SU-DHL-6 (cell line): ENCODE measurements around the gene NPTXR.

Experiments used
- H2AFZ ChIP-seq: fragments of 200-600 bp; sonication (generic); 2 replicates; pipeline ENCODE4 v1.6.1; 2014; ENCODE audit warnings: low read depth, mild to moderate bottlenecking, moderate library complexity, mixed read lengths, antibody characterized with exemption, low read length; ENCODE audit not compliant: severe bottlenecking
- H3F3A ChIP-seq: fragments of 200-600 bp; shearing (Covaris generic); 2 replicates; pipeline ENCODE4 v1.6.0; 2016; ENCODE audit warnings: antibody characterized with exemption, mild to moderate bottlenecking; ENCODE audit not compliant: insufficient read depth
- H3K27ac ChIP-seq: fragments of 200-600 bp; sonication (generic); 2 replicates; pipeline ENCODE4 v1.5.1; 2016; ENCODE audit warnings: low read depth, mild to moderate bottlenecking, low read length, moderate library complexity, mixed read lengths
- H3K27me3 ChIP-seq: fragments of 200-600 bp; sonication (generic), shearing (Covaris generic); 2 replicates; pipeline ENCODE4 v1.6.0; 2014; ENCODE audit warnings: mild to moderate bottlenecking, low read length
- H3K36me3 ChIP-seq: fragments of 200-600 bp; sonication (generic); 2 replicates; pipeline ENCODE4 v1.6.1; 2014; ENCODE audit warnings: mild to moderate bottlenecking, low read length, mixed read lengths
- H3K4me2 ChIP-seq: fragments of 300-600, 200-600 bp; shearing (Covaris generic), sonication (generic); 2 replicates; pipeline ENCODE4 v1.6.0; 2014; ENCODE audit warnings: low read length, low read depth, mild to moderate bottlenecking; ENCODE audit not compliant: poor library complexity, severe bottlenecking
- H3K4me3 ChIP-seq: fragments of 200-600 bp; sonication (generic); 2 replicates; pipeline ENCODE4 v1.5.1; 2014; ENCODE audit warnings: antibody characterized with exemption, low read length, mild to moderate bottlenecking, mixed read lengths; ENCODE audit not compliant: insufficient read depth, poor library complexity, severe bottlenecking
- H3K79me2 ChIP-seq: fragments of 200-600 bp; sonication (generic); 2 replicates; pipeline ENCODE4 v1.6.1; 2014; ENCODE audit warnings: mild to moderate bottlenecking, low read length, moderate library complexity; ENCODE audit not compliant: insufficient read depth
- H3K9ac ChIP-seq: fragments of 200-600 bp; sonication (generic); 2 replicates; pipeline ENCODE4 v1.7.0; 2014; ENCODE audit warnings: mild to moderate bottlenecking, low read length
- H3K9me2 ChIP-seq: fragments of 200-600 bp; sonication (generic); replicated peaks from 2 replicates; pipeline ENCODE4 v1.6.1; 2014; ENCODE audit warnings: low read length; ENCODE audit not compliant: insufficient read depth
- H3K9me3 ChIP-seq: fragments of 200-600 bp; sonication (generic); 2 replicates; pipeline ENCODE4 v1.6.1; 2014; ENCODE audit warnings: low read length, mixed read lengths; ENCODE audit not compliant: insufficient read depth
- H4K20me1 ChIP-seq: fragments of 200-600 bp; sonication (generic); 2 replicates; pipeline ENCODE4 v1.6.1; 2014; ENCODE audit warnings: low read depth, mild to moderate bottlenecking, antibody characterized with exemption, low read length, moderate library complexity, mixed read lengths
- EZH2phosphoT487 ChIP-seq: fragments of 200-600 bp; sonication (generic), shearing (Covaris generic); conservative IDR thresholded peaks from 2 replicates; pipeline ENCODE4 v1.6.1; 2018; ENCODE audit warnings: mild to moderate bottlenecking, antibody characterized with exemption, low read length, moderate library complexity, mixed read lengths
- TF ChIP-seq, protein P1 (sequence below): fragments of 200-600 bp; sonication (generic); IDR thresholded peaks from one replicate; pipeline ENCODE4 v1.5.1; 2017; ENCODE audit warnings: antibody characterized with exemption, mild to moderate bottlenecking, low read length, moderate library complexity; ENCODE audit not compliant: insufficient read depth, poor library complexity, severe bottlenecking

Gene NPTXR

DNA sequence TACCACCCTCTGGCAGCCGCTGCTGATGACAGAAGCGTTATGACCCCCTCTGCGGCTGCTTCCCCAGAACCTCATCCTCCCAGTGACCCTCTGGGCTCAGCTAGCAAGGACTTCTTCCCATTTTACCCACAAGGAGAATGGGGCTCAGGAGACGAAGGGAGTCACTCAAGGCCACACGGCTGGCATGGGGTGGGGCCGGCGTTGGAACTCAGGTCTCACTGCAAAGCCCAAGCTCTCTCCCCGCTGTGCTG lies 71.3 kb downstream of the NPTXR start:
- H2AFZ ChIP-seq, result no peak overlapping the region
- no peaks in the 10 kb centered on the region for H3K9me2 ChIP-seq
- H3K36me3 ChIP-seq, result no peaks in the 10 kb centered on the region
- TF ChIP-seq, protein P1, sequence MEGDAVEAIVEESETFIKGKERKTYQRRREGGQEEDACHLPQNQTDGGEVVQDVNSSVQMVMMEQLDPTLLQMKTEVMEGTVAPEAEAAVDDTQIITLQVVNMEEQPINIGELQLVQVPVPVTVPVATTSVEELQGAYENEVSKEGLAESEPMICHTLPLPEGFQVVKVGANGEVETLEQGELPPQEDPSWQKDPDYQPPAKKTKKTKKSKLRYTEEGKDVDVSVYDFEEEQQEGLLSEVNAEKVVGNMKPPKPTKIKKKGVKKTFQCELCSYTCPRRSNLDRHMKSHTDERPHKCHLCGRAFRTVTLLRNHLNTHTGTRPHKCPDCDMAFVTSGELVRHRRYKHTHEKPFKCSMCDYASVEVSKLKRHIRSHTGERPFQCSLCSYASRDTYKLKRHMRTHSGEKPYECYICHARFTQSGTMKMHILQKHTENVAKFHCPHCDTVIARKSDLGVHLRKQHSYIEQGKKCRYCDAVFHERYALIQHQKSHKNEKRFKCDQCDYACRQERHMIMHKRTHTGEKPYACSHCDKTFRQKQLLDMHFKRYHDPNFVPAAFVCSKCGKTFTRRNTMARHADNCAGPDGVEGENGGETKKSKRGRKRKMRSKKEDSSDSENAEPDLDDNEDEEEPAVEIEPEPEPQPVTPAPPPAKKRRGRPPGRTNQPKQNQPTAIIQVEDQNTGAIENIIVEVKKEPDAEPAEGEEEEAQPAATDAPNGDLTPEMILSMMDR, result no peak
- TF ChIP-seq EZH2phosphoT487, result no peak
- no peaks in the 10 kb centered on the region for H3F3A ChIP-seq
- H3K4me2 ChIP-seq, result no peak overlapping the region
- no peaks in the 10 kb centered on the region for H3K27me3 ChIP-seq
- no peak overlapping the region for H3K27ac ChIP-seq
- no peak overlapping the region for H3K9ac ChIP-seq
- H3K79me2 ChIP-seq, result no peaks in the 10 kb centered on the region
- no peaks in the 10 kb centered on the region for H4K20me1 ChIP-seq
- H3K4me3 ChIP-seq, result no peak overlapping the region
- H3K9me3 ChIP-seq, result no peaks in the 10 kb centered on the region

- no peaks in the 10 kb centered on the region for H3K9me3 ChIP-seq
- no peaks in the 10 kb centered on the region for H3K9me2 ChIP-seq
- no peaks in the 10 kb centered on the region for H4K20me1 ChIP-seq
- no peak overlapping the region for H3K27ac ChIP-seq
- H3K4me2 ChIP-seq, result no peak overlapping the region
- H3F3A ChIP-seq, result no peaks in the 10 kb centered on the region
- TF ChIP-seq, protein P1, result no peak
- TF ChIP-seq EZH2phosphoT487, result no peak
- no peak overlapping the region for H2AFZ ChIP-seq
- H3K4me3 ChIP-seq, result no peak overlapping the region
- no peaks in the 10 kb centered on the region for H3K79me2 ChIP-seq
- H3K9ac ChIP-seq, result no peak overlapping the region
- no peaks in the 10 kb centered on the region for H3K36me3 ChIP-seq
- no peaks in the 10 kb centered on the region for H3K27me3 ChIP-seq
These were observed 73.4 kb downstream of the NPTXR start for GRCh38 chr22:38770257-38770949.
